HFFc6 (cell line): Measurements from ENCODE around the gene RAB31. TPM values are rescaled to one million over a fixed set of nuclear protein-coding genes. Genes with fewer than 3 reads are reported as not detected.

Experiments used
- DNase-seq: peaks from one replicate; pipeline ENCODE4 v3.0.0-alpha.2; 2018
- H3K27ac Mint-ChIP-seq: 2 replicates; pipeline ENCODE4 v1.8.0; 2020; ENCODE audit warnings: mild to moderate bottlenecking, mixed read lengths
- H3K27me3 Mint-ChIP-seq: 2 replicates; pipeline ENCODE4 v1.8.0; 2021; ENCODE audit warnings: mild to moderate bottlenecking, moderate library complexity, mixed read lengths; ENCODE audit not compliant: insufficient read depth
- H3K36me3 Mint-ChIP-seq: 2 replicates; pipeline ENCODE4 v1.8.0; 2021; ENCODE audit warnings: low read depth, mixed read lengths
- H3K4me1 Mint-ChIP-seq: 2 replicates; pipeline ENCODE4 v1.8.0; 2020; ENCODE audit warnings: low read depth, mixed read lengths
- H3K4me3 Mint-ChIP-seq: 2 replicates; pipeline ENCODE4 v1.8.0; 2020; ENCODE audit warnings: mild to moderate bottlenecking, moderate library complexity, mixed read lengths
- H3K9me3 Mint-ChIP-seq: 2 replicates; pipeline ENCODE4 v1.8.0; 2020; ENCODE audit warnings: mild to moderate bottlenecking, mixed read lengths
- total RNA-seq, 6 experiments: library from RNA; stranded (reverse); fragmentation: NEBNext Ultra II Directional; extraction: Animal tissue kit (Norgen Biotek cat#: 25700); gene quantifications; 2 replicates in 1 of 6; 3 replicates in 5 of 6; pipeline ENCODE4 v1.2.3, GENCODE V29; 2021
- TF ChIP-seq, protein P1 (sequence below): fragments of 200-600 bp; sonication (generic); IDR thresholded peaks from 2 replicates; pipeline ENCODE4 v1.5.0; 2021; ENCODE audit warnings: antibody characterized with exemption, mild to moderate bottlenecking

RAB31 gene
- total RNA-seq, 6 experiments from 2014 or later: 29.4 to 47.5 (median 43.5) TPM

- Mint-ChIP-seq H3K4me1 (peaks cover 64% of the 10 kb centered on the region), H3K36me3 (peaks cover 5% of the 10 kb centered on the region; the same call in 1 of the 2 replicates), H3K27me3 (peaks cover 1% of the 10 kb centered on the region; the same call in 1 of the 2 replicates), H3K9me3 (no peaks in the 10 kb centered on the region), H3K27ac (peak overlapping the region; percentile 89), H3K4me3 (peak overlapping the region; percentile 85)
- peak; percentile 39 for DNase-seq
- TF ChIP-seq, protein P1, sequence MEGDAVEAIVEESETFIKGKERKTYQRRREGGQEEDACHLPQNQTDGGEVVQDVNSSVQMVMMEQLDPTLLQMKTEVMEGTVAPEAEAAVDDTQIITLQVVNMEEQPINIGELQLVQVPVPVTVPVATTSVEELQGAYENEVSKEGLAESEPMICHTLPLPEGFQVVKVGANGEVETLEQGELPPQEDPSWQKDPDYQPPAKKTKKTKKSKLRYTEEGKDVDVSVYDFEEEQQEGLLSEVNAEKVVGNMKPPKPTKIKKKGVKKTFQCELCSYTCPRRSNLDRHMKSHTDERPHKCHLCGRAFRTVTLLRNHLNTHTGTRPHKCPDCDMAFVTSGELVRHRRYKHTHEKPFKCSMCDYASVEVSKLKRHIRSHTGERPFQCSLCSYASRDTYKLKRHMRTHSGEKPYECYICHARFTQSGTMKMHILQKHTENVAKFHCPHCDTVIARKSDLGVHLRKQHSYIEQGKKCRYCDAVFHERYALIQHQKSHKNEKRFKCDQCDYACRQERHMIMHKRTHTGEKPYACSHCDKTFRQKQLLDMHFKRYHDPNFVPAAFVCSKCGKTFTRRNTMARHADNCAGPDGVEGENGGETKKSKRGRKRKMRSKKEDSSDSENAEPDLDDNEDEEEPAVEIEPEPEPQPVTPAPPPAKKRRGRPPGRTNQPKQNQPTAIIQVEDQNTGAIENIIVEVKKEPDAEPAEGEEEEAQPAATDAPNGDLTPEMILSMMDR: no peak
These were observed 1.8 kb upstream of the RAB31 start for GRCh38 chr18:9706081-9706935.

DNA sequence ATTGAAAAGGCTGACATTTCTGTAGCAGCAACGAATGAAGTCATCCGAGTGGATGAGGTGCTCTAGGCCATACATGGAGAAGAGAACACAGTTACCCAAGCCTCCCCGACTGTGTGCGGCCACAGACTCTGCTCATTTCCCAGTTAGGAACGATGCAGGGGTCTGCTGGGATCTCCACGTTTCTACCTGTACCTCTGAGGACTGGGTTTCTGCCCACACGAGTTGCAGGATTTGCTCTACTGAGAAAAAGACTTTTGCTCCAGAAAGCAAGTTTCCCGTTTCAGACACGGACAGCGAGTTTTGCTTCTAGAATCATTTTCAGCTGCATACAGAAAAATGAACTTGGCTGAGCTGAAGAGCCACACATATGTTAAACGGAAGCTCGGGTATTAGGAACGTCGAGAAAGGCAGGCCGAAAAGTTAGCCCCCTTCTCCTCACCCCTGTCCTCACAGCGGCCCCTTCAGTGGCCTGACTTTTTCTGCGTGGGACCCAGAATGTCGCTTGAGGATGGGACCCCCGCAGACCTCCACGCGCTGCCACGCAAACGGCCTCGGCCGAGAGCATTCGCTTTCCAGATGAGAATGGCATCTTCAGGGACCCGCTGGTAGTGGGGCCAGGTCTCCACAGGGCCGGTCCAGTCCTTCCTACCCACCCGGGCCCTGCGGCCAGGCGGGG, 582 bp upstream of the RAB31 start:
- peaks cover 1% of the 10 kb centered on the region; the same call in 1 of the 2 replicates for H3K27me3 Mint-ChIP-seq
- H3K36me3 Mint-ChIP-seq: peaks cover 16% of the 10 kb centered on the region
- H3K9me3 Mint-ChIP-seq: no peaks in the 10 kb centered on the region
- TF ChIP-seq, protein P1: no peak
- peak overlapping the region; percentile 89 for H3K27ac Mint-ChIP-seq
- DNase-seq: no peak
- peak overlapping the region; percentile 85 for H3K4me3 Mint-ChIP-seq
- peaks cover 75% of the 10 kb centered on the region for H3K4me1 Mint-ChIP-seq

- Mint-ChIP-seq H3K27me3 (peaks cover 1% of the 10 kb centered on the region; the same call in 1 of the 2 replicates), H3K27ac (peak overlapping the region; percentile 88), H3K36me3 (peaks cover 20% of the 10 kb centered on the region), H3K4me3 (peak overlapping the region; percentile 96), H3K4me1 (peaks cover 78% of the 10 kb centered on the region), H3K9me3 (no peaks in the 10 kb centered on the region)
- TF ChIP-seq, protein P1: no peak
- no peak for DNase-seq
These were observed 568 bp downstream of the RAB31 start for GRCh38 chr18:9708434-9709303.

GRCh38 chr18:9709304-9709877, 1.3 kb downstream of the RAB31 start:
- Mint-ChIP-seq H3K27me3 (peaks cover 1% of the 10 kb centered on the region; the same call in 1 of the 2 replicates), H3K27ac (peak overlapping the region; percentile 88), H3K4me3 (peak overlapping the region; percentile 96), H3K36me3 (peaks cover 22% of the 10 kb centered on the region), H3K9me3 (no peaks in the 10 kb centered on the region), H3K4me1 (peaks cover 71% of the 10 kb centered on the region)
- no peak for DNase-seq
- TF ChIP-seq, protein P1: no peak

GRCh38 chr18:9710037-9710436, 1.9 kb downstream of the RAB31 start:
- H3K4me1 Mint-ChIP-seq: peaks cover 69% of the 10 kb centered on the region
- H3K27ac Mint-ChIP-seq: no peak overlapping the region
- TF ChIP-seq, protein P1: no peak
- H3K9me3 Mint-ChIP-seq: no peaks in the 10 kb centered on the region
- peak overlapping the region; percentile 96 for H3K4me3 Mint-ChIP-seq
- peaks cover 1% of the 10 kb centered on the region; the same call in 1 of the 2 replicates for H3K27me3 Mint-ChIP-seq
- DNase-seq: no peak
- peaks cover 28% of the 10 kb centered on the region for H3K36me3 Mint-ChIP-seq
